HEK293 (cell line): ENCODE measurements around the gene POLR1G.

Experiments used
- BCL11A ChIP-seq: fragments of 450-650 bp; formaldehyde crosslinking; IDR thresholded peaks from 2 replicates; pipeline ENCODE4 v1.5.1; 2016; ENCODE audit warnings: low read depth, missing biosample characterization, missing genetic modification characterization
- HOXA7 ChIP-seq: sonication (generic); formaldehyde crosslinking; IDR thresholded peaks from 2 replicates; pipeline ENCODE4 v1.8.1; 2022; ENCODE audit warnings: missing genetic modification reagents, borderline replicate concordance
- SCRT2 ChIP-seq: fragments of 450-650 bp; formaldehyde crosslinking; IDR thresholded peaks from 2 replicates; pipeline ENCODE4 v1.5.1; 2016; ENCODE audit warnings: missing biosample characterization, missing genetic modification characterization
- WT1 ChIP-seq: fragments of 450-650 bp; formaldehyde crosslinking; IDR thresholded peaks from 2 replicates; pipeline ENCODE4 v1.5.1; 2016; ENCODE audit warnings: missing biosample characterization, missing genetic modification characterization
- ZBTB49 ChIP-seq: fragments of 450-650 bp; formaldehyde crosslinking; IDR thresholded peaks from 2 replicates; pipeline ENCODE4 v1.5.1; 2016; ENCODE audit warnings: missing biosample characterization, missing genetic modification characterization, low read depth
- ZFHX2 ChIP-seq: fragments of 450-650 bp; formaldehyde crosslinking; conservative IDR thresholded peaks from 2 replicates; pipeline ENCODE4 v1.5.1; 2016; ENCODE audit warnings: missing biosample characterization, missing genetic modification characterization
- ZNF146 ChIP-seq: fragments of 450-650 bp; formaldehyde crosslinking; IDR thresholded peaks from 2 replicates; pipeline ENCODE4 v1.5.1; 2016; ENCODE audit warnings: missing biosample characterization, missing genetic modification characterization
- ZNF169 ChIP-seq: fragments of 450-650 bp; formaldehyde crosslinking; IDR thresholded peaks from 2 replicates; pipeline ENCODE4 v1.5.1; 2016; ENCODE audit warnings: missing biosample characterization, missing genetic modification characterization
- ZNF214 ChIP-seq: fragments of 450-650 bp; formaldehyde crosslinking; IDR thresholded peaks from 2 replicates; pipeline ENCODE4 v1.5.1; 2017; ENCODE audit warnings: missing biosample characterization, mild to moderate bottlenecking, missing genetic modification characterization, borderline replicate concordance
- ZNF24 ChIP-seq: fragments of 450-650 bp; formaldehyde crosslinking; IDR thresholded peaks from 2 replicates; pipeline ENCODE4 v1.5.1; 2016; ENCODE audit warnings: missing biosample characterization, missing genetic modification characterization
- ZNF529 ChIP-seq: fragments of 450-650 bp; formaldehyde crosslinking; IDR thresholded peaks from 2 replicates; pipeline ENCODE4 v1.5.1; 2017; ENCODE audit warnings: missing genetic modification characterization, missing biosample characterization; ENCODE audit not compliant: insufficient replicate concordance
- ZNF530 ChIP-seq: fragments of 450-650 bp; formaldehyde crosslinking; IDR thresholded peaks from 2 replicates; pipeline ENCODE4 v1.5.1; 2016; ENCODE audit warnings: low read depth, missing biosample characterization, missing genetic modification characterization
- ZNF544 ChIP-seq: fragments of 450-650 bp; formaldehyde crosslinking; IDR thresholded peaks from 2 replicates; pipeline ENCODE4 v1.5.0; 2017; ENCODE audit warnings: missing biosample characterization, missing genetic modification characterization
- ZNF580 ChIP-seq: fragments of 450-650 bp; formaldehyde crosslinking; IDR thresholded peaks from 2 replicates; pipeline ENCODE4 v1.5.1; 2016; ENCODE audit warnings: missing biosample characterization, missing genetic modification characterization
- ZNF629 ChIP-seq: fragments of 450-650 bp; formaldehyde crosslinking; IDR thresholded peaks from 2 replicates; pipeline ENCODE4 v1.5.1; 2017; ENCODE audit warnings: missing biosample characterization, missing genetic modification characterization
- ZNF645 ChIP-seq: fragments of 450-650 bp; formaldehyde crosslinking; IDR thresholded peaks from 2 replicates; pipeline ENCODE4; 2016; ENCODE audit warnings: missing biosample characterization, missing genetic modification characterization
- ZNF707 ChIP-seq: fragments of 450-650 bp; formaldehyde crosslinking; IDR thresholded peaks from 2 replicates; pipeline ENCODE4 v1.5.1; 2016; ENCODE audit warnings: missing biosample characterization, missing genetic modification characterization
- ZNF785 ChIP-seq: fragments of 450-650 bp; formaldehyde crosslinking; IDR thresholded peaks from 2 replicates; pipeline ENCODE4 v1.5.1; 2016; ENCODE audit warnings: missing biosample characterization, missing genetic modification characterization
- ZNF791 ChIP-seq: fragments of 450-650 bp; formaldehyde crosslinking; IDR thresholded peaks from 2 replicates; pipeline ENCODE4 v1.5.1; 2016; ENCODE audit warnings: missing biosample characterization, missing genetic modification characterization
- TF ChIP-seq, protein P1 (sequence below): fragments of 450-650 bp; IDR thresholded peaks from 2 replicates; pipeline ENCODE4 v1.5.1; 2018; ENCODE audit warnings: missing biosample characterization, mild to moderate bottlenecking, missing genetic modification characterization
- TF ChIP-seq, protein P2 (sequence below): fragments of 450-650 bp; formaldehyde crosslinking; IDR thresholded peaks from 2 replicates; pipeline ENCODE4 v1.5.1; 2016; ENCODE audit warnings: missing biosample characterization, missing genetic modification characterization, borderline replicate concordance
- TF ChIP-seq, protein P3 (sequence below): IDR thresholded peaks from 2 replicates; pipeline ENCODE4 v1.6.1; 2011; ENCODE audit warnings: mild to moderate bottlenecking, low read depth, low read length, borderline replicate concordance
- TF ChIP-seq, protein P4 (sequence below): fragments of 450-650 bp; formaldehyde crosslinking; IDR thresholded peaks from 2 replicates; pipeline ENCODE4 v1.5.1; 2016; ENCODE audit warnings: missing biosample characterization, missing genetic modification characterization
- TF ChIP-seq, protein P5 (sequence below): fragments of 450-650 bp; formaldehyde crosslinking; IDR thresholded peaks from 2 replicates; pipeline ENCODE4 v1.5.1; 2016; ENCODE audit warnings: missing biosample characterization, missing genetic modification characterization, low read depth

Gene POLR1G

GRCh38 chr19:45439569-45440258 is 33.3 kb downstream of the POLR1G start (continued):
- TF ChIP-seq, protein P1, sequence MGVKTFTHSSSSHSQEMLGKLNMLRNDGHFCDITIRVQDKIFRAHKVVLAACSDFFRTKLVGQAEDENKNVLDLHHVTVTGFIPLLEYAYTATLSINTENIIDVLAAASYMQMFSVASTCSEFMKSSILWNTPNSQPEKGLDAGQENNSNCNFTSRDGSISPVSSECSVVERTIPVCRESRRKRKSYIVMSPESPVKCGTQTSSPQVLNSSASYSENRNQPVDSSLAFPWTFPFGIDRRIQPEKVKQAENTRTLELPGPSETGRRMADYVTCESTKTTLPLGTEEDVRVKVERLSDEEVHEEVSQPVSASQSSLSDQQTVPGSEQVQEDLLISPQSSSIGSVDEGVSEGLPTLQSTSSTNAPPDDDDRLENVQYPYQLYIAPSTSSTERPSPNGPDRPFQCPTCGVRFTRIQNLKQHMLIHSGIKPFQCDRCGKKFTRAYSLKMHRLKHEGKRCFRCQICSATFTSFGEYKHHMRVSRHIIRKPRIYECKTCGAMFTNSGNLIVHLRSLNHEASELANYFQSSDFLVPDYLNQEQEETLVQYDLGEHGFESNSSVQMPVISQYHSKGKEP, result no peak
- TF ChIP-seq ZNF146 (no peak), ZNF530 (tag by site-specific recombination) (no peak), ZBTB49 (tag by site-specific recombination) (no peak), ZFHX2 (tag by site-specific recombination) (peak; percentile 49; the same call in 1 of the 2 replicates), ZNF529 (tag by site-specific recombination) (no peak), HOXA7 (CRISPR knock-in tag) (no peak), BCL11A (tag by site-specific recombination) (no peak), ZNF645 (no peak), ZNF707 (tag by site-specific recombination) (no peak), ZNF580 (tag by site-specific recombination) (no peak), ZNF169 (tag by site-specific recombination) (no peak), SCRT2 (tag by site-specific recombination) (no peak), WT1 (tag by site-specific recombination) (no peak), ZNF785 (tag by site-specific recombination) (no peak), ZNF791 (tag by site-specific recombination) (no peak), ZNF24 (tag by site-specific recombination) (no peak), ZNF544 (tag by site-specific recombination) (no peak), ZNF214 (tag by site-specific recombination) (no peak), ZNF629 (tag by site-specific recombination) (no peak)
- TF ChIP-seq, protein P2, sequence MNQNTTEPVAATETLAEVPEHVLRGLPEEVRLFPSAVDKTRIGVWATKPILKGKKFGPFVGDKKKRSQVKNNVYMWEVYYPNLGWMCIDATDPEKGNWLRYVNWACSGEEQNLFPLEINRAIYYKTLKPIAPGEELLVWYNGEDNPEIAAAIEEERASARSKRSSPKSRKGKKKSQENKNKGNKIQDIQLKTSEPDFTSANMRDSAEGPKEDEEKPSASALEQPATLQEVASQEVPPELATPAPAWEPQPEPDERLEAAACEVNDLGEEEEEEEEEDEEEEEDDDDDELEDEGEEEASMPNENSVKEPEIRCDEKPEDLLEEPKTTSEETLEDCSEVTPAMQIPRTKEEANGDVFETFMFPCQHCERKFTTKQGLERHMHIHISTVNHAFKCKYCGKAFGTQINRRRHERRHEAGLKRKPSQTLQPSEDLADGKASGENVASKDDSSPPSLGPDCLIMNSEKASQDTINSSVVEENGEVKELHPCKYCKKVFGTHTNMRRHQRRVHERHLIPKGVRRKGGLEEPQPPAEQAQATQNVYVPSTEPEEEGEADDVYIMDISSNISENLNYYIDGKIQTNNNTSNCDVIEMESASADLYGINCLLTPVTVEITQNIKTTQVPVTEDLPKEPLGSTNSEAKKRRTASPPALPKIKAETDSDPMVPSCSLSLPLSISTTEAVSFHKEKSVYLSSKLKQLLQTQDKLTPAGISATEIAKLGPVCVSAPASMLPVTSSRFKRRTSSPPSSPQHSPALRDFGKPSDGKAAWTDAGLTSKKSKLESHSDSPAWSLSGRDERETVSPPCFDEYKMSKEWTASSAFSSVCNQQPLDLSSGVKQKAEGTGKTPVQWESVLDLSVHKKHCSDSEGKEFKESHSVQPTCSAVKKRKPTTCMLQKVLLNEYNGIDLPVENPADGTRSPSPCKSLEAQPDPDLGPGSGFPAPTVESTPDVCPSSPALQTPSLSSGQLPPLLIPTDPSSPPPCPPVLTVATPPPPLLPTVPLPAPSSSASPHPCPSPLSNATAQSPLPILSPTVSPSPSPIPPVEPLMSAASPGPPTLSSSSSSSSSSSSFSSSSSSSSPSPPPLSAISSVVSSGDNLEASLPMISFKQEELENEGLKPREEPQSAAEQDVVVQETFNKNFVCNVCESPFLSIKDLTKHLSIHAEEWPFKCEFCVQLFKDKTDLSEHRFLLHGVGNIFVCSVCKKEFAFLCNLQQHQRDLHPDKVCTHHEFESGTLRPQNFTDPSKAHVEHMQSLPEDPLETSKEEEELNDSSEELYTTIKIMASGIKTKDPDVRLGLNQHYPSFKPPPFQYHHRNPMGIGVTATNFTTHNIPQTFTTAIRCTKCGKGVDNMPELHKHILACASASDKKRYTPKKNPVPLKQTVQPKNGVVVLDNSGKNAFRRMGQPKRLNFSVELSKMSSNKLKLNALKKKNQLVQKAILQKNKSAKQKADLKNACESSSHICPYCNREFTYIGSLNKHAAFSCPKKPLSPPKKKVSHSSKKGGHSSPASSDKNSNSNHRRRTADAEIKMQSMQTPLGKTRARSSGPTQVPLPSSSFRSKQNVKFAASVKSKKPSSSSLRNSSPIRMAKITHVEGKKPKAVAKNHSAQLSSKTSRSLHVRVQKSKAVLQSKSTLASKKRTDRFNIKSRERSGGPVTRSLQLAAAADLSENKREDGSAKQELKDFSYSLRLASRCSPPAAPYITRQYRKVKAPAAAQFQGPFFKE, result no peak
- TF ChIP-seq, protein P3, sequence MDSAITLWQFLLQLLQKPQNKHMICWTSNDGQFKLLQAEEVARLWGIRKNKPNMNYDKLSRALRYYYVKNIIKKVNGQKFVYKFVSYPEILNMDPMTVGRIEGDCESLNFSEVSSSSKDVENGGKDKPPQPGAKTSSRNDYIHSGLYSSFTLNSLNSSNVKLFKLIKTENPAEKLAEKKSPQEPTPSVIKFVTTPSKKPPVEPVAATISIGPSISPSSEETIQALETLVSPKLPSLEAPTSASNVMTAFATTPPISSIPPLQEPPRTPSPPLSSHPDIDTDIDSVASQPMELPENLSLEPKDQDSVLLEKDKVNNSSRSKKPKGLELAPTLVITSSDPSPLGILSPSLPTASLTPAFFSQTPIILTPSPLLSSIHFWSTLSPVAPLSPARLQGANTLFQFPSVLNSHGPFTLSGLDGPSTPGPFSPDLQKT, result no peak
- TF ChIP-seq, protein P4, sequence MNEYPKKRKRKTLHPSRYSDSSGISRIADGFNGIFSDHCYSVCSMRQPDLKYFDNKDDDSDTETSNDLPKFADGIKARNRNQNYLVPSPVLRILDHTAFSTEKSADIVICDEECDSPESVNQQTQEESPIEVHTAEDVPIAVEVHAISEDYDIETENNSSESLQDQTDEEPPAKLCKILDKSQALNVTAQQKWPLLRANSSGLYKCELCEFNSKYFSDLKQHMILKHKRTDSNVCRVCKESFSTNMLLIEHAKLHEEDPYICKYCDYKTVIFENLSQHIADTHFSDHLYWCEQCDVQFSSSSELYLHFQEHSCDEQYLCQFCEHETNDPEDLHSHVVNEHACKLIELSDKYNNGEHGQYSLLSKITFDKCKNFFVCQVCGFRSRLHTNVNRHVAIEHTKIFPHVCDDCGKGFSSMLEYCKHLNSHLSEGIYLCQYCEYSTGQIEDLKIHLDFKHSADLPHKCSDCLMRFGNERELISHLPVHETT (tag by site-specific recombination), result no peak
- TF ChIP-seq, protein P5, sequence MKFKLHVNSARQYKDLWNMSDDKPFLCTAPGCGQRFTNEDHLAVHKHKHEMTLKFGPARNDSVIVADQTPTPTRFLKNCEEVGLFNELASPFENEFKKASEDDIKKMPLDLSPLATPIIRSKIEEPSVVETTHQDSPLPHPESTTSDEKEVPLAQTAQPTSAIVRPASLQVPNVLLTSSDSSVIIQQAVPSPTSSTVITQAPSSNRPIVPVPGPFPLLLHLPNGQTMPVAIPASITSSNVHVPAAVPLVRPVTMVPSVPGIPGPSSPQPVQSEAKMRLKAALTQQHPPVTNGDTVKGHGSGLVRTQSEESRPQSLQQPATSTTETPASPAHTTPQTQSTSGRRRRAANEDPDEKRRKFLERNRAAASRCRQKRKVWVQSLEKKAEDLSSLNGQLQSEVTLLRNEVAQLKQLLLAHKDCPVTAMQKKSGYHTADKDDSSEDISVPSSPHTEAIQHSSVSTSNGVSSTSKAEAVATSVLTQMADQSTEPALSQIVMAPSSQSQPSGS (tag by site-specific recombination), result no peak
